HepG2 (cell line): ENCODE data around the gene SUSD4. TPM values are rescaled to one million over a fixed set of nuclear protein-coding genes. Genes with fewer than 3 reads are reported as not detected.

Experiments used
- polyA plus RNA-seq, 8 experiments: library from polyadenylated mRNA; depleted of rRNA in 3 of 8; stranded (reverse) in 7 of 8; unstranded in 1 of 8; fragments of >200 nt; fragmentation: Illumina TruSeq in 4 of 8; extraction: Trizol in 4 of 8; gene quantifications; 2 replicates each; pipeline versions ENCODE4 v1.2.1 to v1.2.3, GENCODE V29; 2011 to 2016; ENCODE audit warnings: low read depth in 4 of 8, missing spikeins in 1 of 8, mixed read lengths in 1 of 8; ENCODE audit not compliant: insufficient read depth in 1 of 8
- small RNA-seq, 3 experiments: library from RNA; depleted of rRNA; stranded (forward); fragments of <200 nt; gene quantifications; one replicate each; pipeline ENCODE3, GENCODE V24; 2012; ENCODE audit warnings: low read depth in 2 of 3, low replicate concordance in 1 of 3; ENCODE audit not compliant: insufficient read length in 3 of 3, insufficient read depth in 2 of 3
- total RNA-seq, 5 experiments: library from RNA; depleted of rRNA; stranded (reverse); fragments of >200 nt; fragmentation: Illumina TruSeq; extraction: Trizol; gene quantifications; 2 replicates each; pipeline ENCODE4 v1.2.3, GENCODE V29; 2016; ENCODE audit warnings: low read depth in 1 of 5

SUSD4 gene
- total and polyA plus RNA-seq, 2 of the 13 experiments (the other 11 are each of a cell fraction or from before 2014, with no cell fraction given): not detected

Small RNAs within 50 kb of the gene (small RNA-seq; reads per million reads assigned to genes)
- 0 reads per million in 3 experiments for gene RNU4-57P

Other genes with a start within 250 kb of the SUSD4 start
- gene TLR5, start 220.9 kb downstream of the SUSD4 start, total RNA-seq (2016; rRNA removed; fragmentation: Illumina TruSeq; extraction: Trizol): not detected in 2 replicates
- gene TLR5, start 220.9 kb downstream of the SUSD4 start, polyA plus RNA-seq (2011; rRNA removed): not detected in 2 replicates
- gene CCDC185, start 29.2 kb upstream of the SUSD4 start, total RNA-seq (2016; rRNA removed; fragmentation: Illumina TruSeq; extraction: Trizol): not detected in 2 replicates
- gene CCDC185, start 29.2 kb upstream of the SUSD4 start, polyA plus RNA-seq (2011; rRNA removed): not detected in 2 replicates